OCI-LY7 (cell line): ENCODE data around the gene CENPQ. TPM values are rescaled to one million over a fixed set of nuclear protein-coding genes. Genes with fewer than 3 reads are reported as not detected.

Experiments
- BruUV-seq: library from RNA; stranded (reverse); fragments of 400-500 nt; replicated peaks from 2 replicates; lab custom pipeline; 2021; lab: Mats Ljungman, UMichigan
- CTCF ChIA-PET: fragments of 300-600 bp; sonication (Branson Sonifier 250); formaldehyde crosslinking; loops from one replicate; lab custom pipeline; 2022; ENCODE audit warnings: antibody characterized with exemption; ENCODE audit not compliant: unreplicated experiment; lab: Charles Lee
- POLR2A ChIA-PET: fragments of 300-600 bp; sonication (Branson Sonifier 250); formaldehyde crosslinking; loops from one replicate; lab custom pipeline; 2022; ENCODE audit warnings: antibody characterized with exemption; lab: Charles Lee
- DNase-seq: peaks from one replicate; pipeline ENCODE4 v3.0.0-alpha.2; 2015; ENCODE audit warnings: low spot score
- H2AFZ ChIP-seq: fragments of 200-600 bp; sonication (generic), shearing (Covaris generic); 2 replicates; pipeline ENCODE4 v1.6.1; 2014; ENCODE audit warnings: mild to moderate bottlenecking, antibody characterized with exemption, low read length, moderate library complexity
- H3K27ac ChIP-seq: fragments of 200-600 bp; sonication (generic); 2 replicates; pipeline ENCODE4 v1.5.1; 2014; ENCODE audit warnings: mixed run types, low read depth, mild to moderate bottlenecking, moderate library complexity, low read length, inconsistent platforms; ENCODE audit not compliant: poor library complexity, severe bottlenecking
- H3K36me3 ChIP-seq: fragments of 200-600 bp; sonication (generic); 2 replicates; pipeline ENCODE4 v1.6.1; 2014; ENCODE audit warnings: mild to moderate bottlenecking, antibody characterized with exemption, low read length, moderate library complexity, mixed read lengths; ENCODE audit not compliant: insufficient read depth
- H3K4me1 ChIP-seq: fragments of 200-600 bp; sonication (generic); 2 replicates; pipeline ENCODE4 v1.5.1; 2014; ENCODE audit warnings: mild to moderate bottlenecking, low read length; ENCODE audit not compliant: insufficient read depth, poor library complexity, severe bottlenecking
- H3K4me2 ChIP-seq: fragments of 200-600 bp; sonication (generic); 2 replicates; pipeline ENCODE4 v1.6.1; 2014; ENCODE audit warnings: mild to moderate bottlenecking, low read length
- H3K4me3 ChIP-seq: fragments of 200-600 bp; sonication (generic); 2 replicates; pipeline ENCODE4 v1.5.1; 2014; ENCODE audit warnings: mild to moderate bottlenecking, low read depth, low read length; ENCODE audit not compliant: poor library complexity, severe bottlenecking
- H3K79me2 ChIP-seq: fragments of 200-600 bp; sonication (generic); 2 replicates; pipeline ENCODE4 v1.6.1; 2016; ENCODE audit warnings: low read depth, mild to moderate bottlenecking, low read length, moderate library complexity, mixed read lengths; ENCODE audit not compliant: insufficient read depth
- H3K9me2 ChIP-seq: fragments of 200-600 bp; sonication (generic); 2 replicates; pipeline ENCODE4 v1.6.1; 2016; ENCODE audit warnings: mild to moderate bottlenecking, low read length, mixed read lengths; ENCODE audit not compliant: insufficient read depth
- H3K9me3 ChIP-seq: fragments of 200-600 bp; sonication (generic); 2 replicates; pipeline ENCODE4 v1.6.1; 2014; ENCODE audit warnings: mild to moderate bottlenecking, mixed run types, low read length, mixed read lengths
- H4K20me1 ChIP-seq: fragments of 200-600 bp; sonication (generic); 2 replicates; pipeline ENCODE4 v1.6.1; 2014; ENCODE audit warnings: mild to moderate bottlenecking, antibody characterized with exemption, low read length, moderate library complexity, mixed read lengths; ENCODE audit not compliant: insufficient read depth
- CTCF ChIP-seq: fragments of 200-600 bp; sonication (generic); conservative IDR thresholded peaks from 2 replicates; pipeline ENCODE4 v1.5.1; 2014; ENCODE audit warnings: mild to moderate bottlenecking, antibody characterized with exemption, low read length, moderate library complexity, mixed read lengths
- EZH2phosphoT487 ChIP-seq: fragments of 200-600 bp; sonication (generic); IDR thresholded peaks from 2 replicates; pipeline ENCODE4 v1.6.1; 2018; ENCODE audit warnings: low read depth, borderline replicate concordance, mild to moderate bottlenecking, mixed run types, antibody characterized with exemption, low read length, moderate library complexity, mixed read lengths
- intact Hi-C: fragments of 100-400 bp; cut with micrococcal nuclease; formaldehyde crosslinking; loops from one replicate; pipeline ENCODE4 v1.10.0; 2022; ENCODE audit not compliant: unreplicated experiment
- total RNA-seq, 2 experiments: library from RNA; depleted of rRNA in 1 of 2; stranded (reverse); fragments of >200 nt in 1 of 2; shearing (Covaris generic) in 1 of 2; gene quantifications; 2 replicates each; pipeline ENCODE4 v1.2.3, GENCODE V29; 2014 to 2022

Gene CENPQ
- total RNA-seq, 2 experiments from 2014 or later, result 7.4 to 10.4 TPM

- ChIA-PET POLR2A (no interaction called here), CTCF (no interaction called here)
- Histone ChIP-seq H3K9me2 (no peaks in the 10 kb centered on the region), H3K4me2 (no peak overlapping the region), H2AFZ (no peak overlapping the region), H3K4me3 (no peak overlapping the region), H4K20me1 (no peaks in the 10 kb centered on the region), H3K27ac (no peak overlapping the region), H3K36me3 (peaks cover 23% of the 10 kb centered on the region), H3K4me1 (no peaks in the 10 kb centered on the region), H3K9me3 (no peaks in the 10 kb centered on the region), H3K79me2 (no peaks in the 10 kb centered on the region)
- intact Hi-C loops, result no loop called here
- no peak for DNase-seq
- TF ChIP-seq CTCF (no peak), EZH2phosphoT487 (no peak)
- BruUV-seq, result no TSS peak
Measured at GRCh38 chr6:49497304-49497703, 34.1 kb downstream of the CENPQ start.

GRCh38 chr6:49499126-49499525 lies 36.0 kb downstream of the CENPQ start:
- TF ChIP-seq EZH2phosphoT487 (no peak), CTCF (no peak)
- intact Hi-C loops, result no loop called here
- Histone ChIP-seq H3K4me2 (no peak overlapping the region), H3K4me1 (no peaks in the 10 kb centered on the region), H3K9me3 (no peaks in the 10 kb centered on the region), H3K9me2 (no peaks in the 10 kb centered on the region), H3K27ac (no peak overlapping the region), H2AFZ (no peak overlapping the region), H3K79me2 (no peaks in the 10 kb centered on the region), H3K4me3 (no peak overlapping the region), H4K20me1 (no peaks in the 10 kb centered on the region), H3K36me3 (peaks cover 5% of the 10 kb centered on the region; the same call in 1 of the 2 replicates)
- ChIA-PET CTCF (no interaction called here), POLR2A (interaction anchor here (0.6 to 1.3 kb wide), 3 partner anchors 9 to 21 kb away, joined by 3 to 4 read pairs (median 3); no protein-coding TSS in a partner anchor)
- BruUV-seq, result no TSS peak
- DNase-seq, result no peak

GRCh38 chr6:49499623-49500022 lies 36.5 kb downstream of the CENPQ start, which contains the start of gene GLYATL3:
GLYATL3 (plus strand) TSS chr6:49499923; CDS start chr6:49511991, 12,068 bp downstream.
- no peak within 1 kb of the TSS for H3K4me2 ChIP-seq
- H3K4me3 ChIP-seq, result no peak within 1 kb of the TSS
- H3K4me1 ChIP-seq, result no peaks in the 10 kb centered on the region
- H3K36me3 ChIP-seq, result peaks cover 2% of the 10 kb centered on the region; the same call in 1 of the 2 replicates
- ChIA-PET CTCF (no interaction called here), POLR2A (interaction anchor here (1.3 kb wide), 1 partner anchor 21 kb away, joined by 4 read pairs; no protein-coding TSS in a partner anchor)
- no TSS peak for BruUV-seq
- no peaks in the 10 kb centered on the region for H3K79me2 ChIP-seq
- no peak for TF ChIP-seq CTCF
- TF ChIP-seq EZH2phosphoT487, result no peak
- H2AFZ ChIP-seq, result no peak within 1 kb of the TSS
- no peaks in the 10 kb centered on the region for H4K20me1 ChIP-seq
- no peaks in the 10 kb centered on the region for H3K9me2 ChIP-seq
- H3K9me3 ChIP-seq, result no peaks in the 10 kb centered on the region
- intact Hi-C loops, result no loop called here
- H3K27ac ChIP-seq, result no peak within 1 kb of the TSS
- no peak for DNase-seq
